DOHH2 (cell line): ENCODE results near the gene FLACC1.

Source experiments
- H3F3A ChIP-seq: fragments of 200-600 bp; sonication (generic), shearing (Covaris generic); 2 replicates; pipeline ENCODE4 v1.6.0; 2016; ENCODE audit warnings: antibody characterized with exemption, mild to moderate bottlenecking; ENCODE audit not compliant: control insufficient read depth, insufficient read depth
- H3K27ac ChIP-seq: fragments of 200-600 bp; sonication (generic); 2 replicates; pipeline ENCODE4 v1.5.1; 2014; ENCODE audit warnings: low read depth, mild to moderate bottlenecking, low read length, moderate library complexity
- H3K27me3 ChIP-seq: fragments of 200-600 bp; sonication (generic); 2 replicates; pipeline ENCODE4 v1.6.1; 2014; ENCODE audit warnings: mild to moderate bottlenecking, low read length, mixed read lengths; ENCODE audit not compliant: control insufficient read depth
- H3K36me3 ChIP-seq: fragments of 200-600 bp; sonication (generic); 2 replicates; pipeline ENCODE4 v1.6.1; 2014; ENCODE audit warnings: mild to moderate bottlenecking, low read length, moderate library complexity, mixed read lengths; ENCODE audit not compliant: control insufficient read depth
- H3K4me1 ChIP-seq: fragments of 200-600 bp; sonication (generic); 2 replicates; pipeline ENCODE4 v1.6.1; 2014; ENCODE audit warnings: mild to moderate bottlenecking, low read length, mixed read lengths; ENCODE audit not compliant: control insufficient read depth
- H3K4me2 ChIP-seq: fragments of 200-600 bp; sonication (generic); 2 replicates; pipeline ENCODE4 v1.6.0; 2014; ENCODE audit warnings: mild to moderate bottlenecking, low read length, moderate library complexity
- H3K4me3 ChIP-seq: fragments of 200-600 bp; sonication (generic); 2 replicates; pipeline ENCODE4 v1.5.1; 2014; ENCODE audit warnings: mild to moderate bottlenecking, low read length, mixed read lengths
- H3K79me2 ChIP-seq: fragments of 200-600 bp; sonication (generic); 2 replicates; pipeline ENCODE4 v1.6.1; 2014; ENCODE audit warnings: mild to moderate bottlenecking, low read length, mixed read lengths; ENCODE audit not compliant: control insufficient read depth
- H3K9me2 ChIP-seq: fragments of 200-600 bp; sonication (generic); replicated peaks from 2 replicates; pipeline ENCODE4 v1.6.1; 2014; ENCODE audit warnings: mild to moderate bottlenecking, low read length, mixed read lengths; ENCODE audit not compliant: control insufficient read depth
- H3K9me3 ChIP-seq: fragments of 200-600 bp; sonication (generic); 2 replicates; pipeline ENCODE4 v1.6.1; 2014; ENCODE audit warnings: antibody characterized with exemption, low read length, mixed read lengths; ENCODE audit not compliant: control insufficient read depth, insufficient read depth
- H4K20me1 ChIP-seq: fragments of 200-600 bp; sonication (generic); 2 replicates; pipeline ENCODE4 v1.6.0; 2014; ENCODE audit warnings: low read depth, mild to moderate bottlenecking, antibody characterized with exemption, low read length, moderate library complexity; ENCODE audit not compliant: control insufficient read depth, insufficient read depth
- CTCF ChIP-seq: fragments of 200-600 bp; sonication (generic); IDR thresholded peaks from one replicate; pipeline ENCODE4 v1.5.1; 2014; ENCODE audit warnings: antibody characterized with exemption, mild to moderate bottlenecking, low read depth, low read length; ENCODE audit not compliant: poor library complexity, severe bottlenecking
- EZH2phosphoT487 ChIP-seq: fragments of 200-600 bp; sonication (generic); IDR thresholded peaks from 2 replicates; pipeline ENCODE4 v1.6.1; 2017; ENCODE audit warnings: borderline replicate concordance, mild to moderate bottlenecking, antibody characterized with exemption, low read length, moderate library complexity, mixed read lengths

FLACC1 gene

GRCh38 chr2:201396595-201396994, 39.5 kb upstream of the FLACC1 start:
- Histone ChIP-seq H3K27me3 (no peaks in the 10 kb centered on the region), H3K36me3 (peaks cover 20% of the 10 kb centered on the region), H3F3A (no peaks in the 10 kb centered on the region), H3K4me1 (peaks cover 5% of the 10 kb centered on the region; the same call in 1 of the 2 replicates), H3K4me2 (no peak overlapping the region), H3K4me3 (no peak overlapping the region), H4K20me1 (no peaks in the 10 kb centered on the region), H3K9me2 (no peaks in the 10 kb centered on the region), H3K79me2 (no peaks in the 10 kb centered on the region), H3K9me3 (no peaks in the 10 kb centered on the region), H3K27ac (no peak overlapping the region)
- no peak for TF ChIP-seq CTCF
- no peak for TF ChIP-seq EZH2phosphoT487

- Histone ChIP-seq H3K4me1 (no peaks in the 10 kb centered on the region), H3K4me2 (no peak overlapping the region)
These were observed 26.0 kb upstream of the FLACC1 start for GRCh38 chr2:201383136-201383535.

GRCh38 chr2:201378496-201379397, 21.6 kb upstream of the FLACC1 start:
- Histone ChIP-seq H3K4me1 (no peaks in the 10 kb centered on the region), H4K20me1 (no peaks in the 10 kb centered on the region), H3F3A (no peaks in the 10 kb centered on the region), H3K4me2 (no peak overlapping the region), H3K4me3 (no peak overlapping the region), H3K36me3 (peaks cover 4% of the 10 kb centered on the region; the same call in 1 of the 2 replicates), H3K27ac (no peak overlapping the region), H3K27me3 (no peaks in the 10 kb centered on the region), H3K79me2 (no peaks in the 10 kb centered on the region), H3K9me3 (no peaks in the 10 kb centered on the region), H3K9me2 (no peaks in the 10 kb centered on the region)
- TF ChIP-seq CTCF (no peak), EZH2phosphoT487 (no peak)

More at GRCh38 chr2:201383136-201383535, 26.0 kb upstream of the FLACC1 start:
- no peaks in the 10 kb centered on the region for H3K9me2 ChIP-seq
- H3K9me3 ChIP-seq: no peaks in the 10 kb centered on the region
- no peaks in the 10 kb centered on the region for H3K79me2 ChIP-seq
- H3K27me3 ChIP-seq: no peaks in the 10 kb centered on the region
- H3K27ac ChIP-seq: no peak overlapping the region
- H3F3A ChIP-seq: no peaks in the 10 kb centered on the region
- H4K20me1 ChIP-seq: no peaks in the 10 kb centered on the region
- H3K36me3 ChIP-seq: peaks cover 10% of the 10 kb centered on the region
- TF ChIP-seq EZH2phosphoT487 (no peak), CTCF (no peak)
- no peak overlapping the region for H3K4me3 ChIP-seq
